ENCODE results near the gene BLVRA. TPM values are rescaled to one million over a fixed set of nuclear protein-coding genes. Genes with fewer than 3 reads are reported as not detected.
"Not testable (repeated sequence)": the region's sequence is repeated elsewhere in the genome, so short reads cannot be mapped to it uniquely, and the experiment has no call there.

BLVRA gene
- total and polyA plus RNA-seq, 2 donors (not counting 1 experiment from before 2014, with no cell fraction given) = 72.8 to 108 TPM

DNA sequence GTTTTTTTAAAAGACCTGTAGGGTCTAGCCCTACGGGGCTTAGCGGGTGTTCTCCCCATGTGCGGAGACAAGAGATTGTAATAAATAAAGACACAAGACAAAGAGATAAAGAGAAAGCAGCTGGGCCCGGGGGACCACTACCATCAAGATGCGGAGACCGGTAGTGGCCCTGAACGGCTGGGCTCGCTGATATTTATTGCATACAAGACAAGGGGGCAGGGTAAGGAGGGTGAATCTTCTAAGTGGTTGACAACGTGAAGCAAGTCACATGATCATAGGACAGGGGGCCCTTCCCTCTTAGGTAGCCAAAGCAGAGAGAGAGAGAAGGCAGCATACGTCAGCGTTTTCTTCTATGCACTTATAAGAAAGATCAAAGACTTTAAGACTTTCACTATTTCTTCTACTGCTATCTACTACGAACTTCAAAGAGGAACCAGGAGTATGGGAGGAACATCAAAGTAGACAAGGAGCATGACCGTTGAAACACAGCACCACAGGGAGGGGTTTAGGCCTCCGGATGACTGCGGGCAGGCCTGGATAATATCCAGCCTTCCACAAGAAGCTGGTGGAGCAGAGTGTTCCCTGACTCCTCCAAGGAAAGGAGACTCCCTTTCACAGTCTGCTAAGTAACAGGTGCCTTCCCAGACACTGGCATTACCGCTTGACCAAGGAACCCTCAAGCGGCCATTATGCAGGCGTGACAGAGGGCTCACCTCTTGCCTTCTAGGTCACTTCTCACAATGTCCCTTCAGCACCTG, 23.7 kb upstream of the BLVRA start:
- not testable (repeated sequence) for H3K4me3 ChIP-seq (replicated peaks in 1 of 4; ENCODE audit: control extremely low read depth in 1 of 4, insufficient read depth in 1 of 4, low read depth in 3 of 4, low read length in 4 of 4); H3K27ac ChIP-seq (ENCODE audit: insufficient read depth, low read length); H3K4me1 ChIP-seq (ENCODE audit: control insufficient read depth, extremely low read depth, insufficient read depth, low read length); H3K36me3 ChIP-seq (ENCODE audit: control insufficient read depth, insufficient read depth, low read length); H3K4me2 ChIP-seq (ENCODE audit: extremely low read depth, insufficient read depth, low read length); H2AFZ ChIP-seq (ENCODE audit: low read length); H3K9ac ChIP-seq (ENCODE audit: insufficient read depth, low read length); H3K27me3 ChIP-seq (ENCODE audit: control insufficient read depth, insufficient read depth, low read length); H4K20me1 ChIP-seq (ENCODE audit: control insufficient read depth, extremely low read depth, insufficient read depth, low read length); DNase-seq (ENCODE audit: low read depth in 2 of 2); H3K79me2 ChIP-seq (ENCODE audit: control insufficient read depth, insufficient read depth, low read length); H3K9me3 ChIP-seq (ENCODE audit: control insufficient read depth, insufficient read depth, low read depth, low read length)

DNA sequence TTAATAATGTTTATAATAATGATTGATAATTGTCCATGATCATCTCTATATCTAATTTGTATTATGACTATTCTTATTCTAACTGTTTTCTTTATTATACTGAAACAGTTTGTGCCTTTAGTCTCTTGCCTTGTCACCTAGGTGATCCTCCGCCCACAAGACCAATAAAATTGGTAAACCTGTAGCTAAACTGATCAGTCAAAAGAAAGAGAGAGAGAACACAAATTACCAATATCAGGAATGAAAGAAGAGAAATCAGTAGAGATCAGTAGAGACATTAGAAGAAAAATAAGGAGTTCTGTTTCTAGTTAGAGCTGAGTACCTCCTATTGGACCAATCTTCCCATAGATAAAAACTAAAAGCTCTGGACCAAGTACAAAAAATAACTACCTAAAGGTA, 23.1 kb upstream of the BLVRA start:
- Histone ChIP-seq H3K9ac (ENCODE audit: insufficient read depth, low read length) (no peak overlapping the region), H4K20me1 (ENCODE audit: control insufficient read depth, extremely low read depth, insufficient read depth, low read length) (no peaks in the 10 kb centered on the region), H3K4me1 (ENCODE audit: control insufficient read depth, extremely low read depth, insufficient read depth, low read length) (no peaks in the 10 kb centered on the region), H3K9me3 (ENCODE audit: control insufficient read depth, insufficient read depth, low read depth, low read length) (no peaks in the 10 kb centered on the region), H3K79me2 (ENCODE audit: control insufficient read depth, insufficient read depth, low read length) (no peaks in the 10 kb centered on the region), H3K36me3 (ENCODE audit: control insufficient read depth, insufficient read depth, low read length) (no peaks in the 10 kb centered on the region), H3K27me3 (ENCODE audit: control insufficient read depth, insufficient read depth, low read length) (no peaks in the 10 kb centered on the region), H3K4me2 (ENCODE audit: extremely low read depth, insufficient read depth, low read length) (no peak overlapping the region), H2AFZ (ENCODE audit: low read length) (no peak overlapping the region), H3K27ac (ENCODE audit: insufficient read depth, low read length) (no peak overlapping the region), H3K4me3 (replicated peaks in 1 of 4; ENCODE audit: control extremely low read depth in 1 of 4, insufficient read depth in 1 of 4, low read depth in 3 of 4, low read length in 4 of 4) (no peak overlapping the region)
- no peak for DNase-seq (ENCODE audit: low read depth in 2 of 2)
- TF ChIP-seq, protein P1, sequence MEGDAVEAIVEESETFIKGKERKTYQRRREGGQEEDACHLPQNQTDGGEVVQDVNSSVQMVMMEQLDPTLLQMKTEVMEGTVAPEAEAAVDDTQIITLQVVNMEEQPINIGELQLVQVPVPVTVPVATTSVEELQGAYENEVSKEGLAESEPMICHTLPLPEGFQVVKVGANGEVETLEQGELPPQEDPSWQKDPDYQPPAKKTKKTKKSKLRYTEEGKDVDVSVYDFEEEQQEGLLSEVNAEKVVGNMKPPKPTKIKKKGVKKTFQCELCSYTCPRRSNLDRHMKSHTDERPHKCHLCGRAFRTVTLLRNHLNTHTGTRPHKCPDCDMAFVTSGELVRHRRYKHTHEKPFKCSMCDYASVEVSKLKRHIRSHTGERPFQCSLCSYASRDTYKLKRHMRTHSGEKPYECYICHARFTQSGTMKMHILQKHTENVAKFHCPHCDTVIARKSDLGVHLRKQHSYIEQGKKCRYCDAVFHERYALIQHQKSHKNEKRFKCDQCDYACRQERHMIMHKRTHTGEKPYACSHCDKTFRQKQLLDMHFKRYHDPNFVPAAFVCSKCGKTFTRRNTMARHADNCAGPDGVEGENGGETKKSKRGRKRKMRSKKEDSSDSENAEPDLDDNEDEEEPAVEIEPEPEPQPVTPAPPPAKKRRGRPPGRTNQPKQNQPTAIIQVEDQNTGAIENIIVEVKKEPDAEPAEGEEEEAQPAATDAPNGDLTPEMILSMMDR (conservative IDR thresholded peaks at IDR 0.05 in 1 of 2, IDR thresholded peaks at IDR 0.05 in 1 of 2; ENCODE audit: low read depth in 1 of 2, low read length in 2 of 2) = no peak
- TF ChIP-seq EZH2 (IDR thresholded peaks at IDR 0.05; ENCODE audit: low read length, missing control alignments) = no peak

GRCh38 chr7:43735802-43736603, 22.5 kb upstream of the BLVRA start:
- H3K9ac ChIP-seq (ENCODE audit: insufficient read depth, low read length) = no peak overlapping the region
- H3K36me3 ChIP-seq (ENCODE audit: control insufficient read depth, insufficient read depth, low read length) = no peaks in the 10 kb centered on the region
- no peaks in the 10 kb centered on the region for H3K9me3 ChIP-seq (ENCODE audit: control insufficient read depth, insufficient read depth, low read depth, low read length)
- H3K4me1 ChIP-seq (ENCODE audit: control insufficient read depth, extremely low read depth, insufficient read depth, low read length) = no peaks in the 10 kb centered on the region
- H4K20me1 ChIP-seq (ENCODE audit: control insufficient read depth, extremely low read depth, insufficient read depth, low read length) = no peaks in the 10 kb centered on the region
- no peak overlapping the region for H3K4me2 ChIP-seq (ENCODE audit: extremely low read depth, insufficient read depth, low read length)
- no peak for TF ChIP-seq EZH2 (IDR thresholded peaks at IDR 0.05; ENCODE audit: low read length, missing control alignments)
- TF ChIP-seq, protein P1 (conservative IDR thresholded peaks at IDR 0.05 in 1 of 2, IDR thresholded peaks at IDR 0.05 in 1 of 2; ENCODE audit: low read depth in 1 of 2, low read length in 2 of 2) = no peak
- no peak overlapping the region for H2AFZ ChIP-seq (ENCODE audit: low read length)
- H3K27me3 ChIP-seq (ENCODE audit: control insufficient read depth, insufficient read depth, low read length) = no peaks in the 10 kb centered on the region
- peak in 1 of 2 donors; percentile 47 for DNase-seq (ENCODE audit: low read depth in 2 of 2)
- no peaks in the 10 kb centered on the region for H3K79me2 ChIP-seq (ENCODE audit: control insufficient read depth, insufficient read depth, low read length)
- H3K27ac ChIP-seq (ENCODE audit: insufficient read depth, low read length) = no peak overlapping the region
- H3K4me3 ChIP-seq (replicated peaks in 1 of 4; ENCODE audit: control extremely low read depth in 1 of 4, insufficient read depth in 1 of 4, low read depth in 3 of 4, low read length in 4 of 4) = no peak overlapping the region
